Hepatic stellate cell (primary cell): ENCODE measurements around the gene PAX2.

Experiments used
- DNase-seq: peaks from one replicate; pipeline ENCODE4 v3.0.0; 2011; ENCODE audit warnings: low spot score

The PAX2 gene

DNA sequence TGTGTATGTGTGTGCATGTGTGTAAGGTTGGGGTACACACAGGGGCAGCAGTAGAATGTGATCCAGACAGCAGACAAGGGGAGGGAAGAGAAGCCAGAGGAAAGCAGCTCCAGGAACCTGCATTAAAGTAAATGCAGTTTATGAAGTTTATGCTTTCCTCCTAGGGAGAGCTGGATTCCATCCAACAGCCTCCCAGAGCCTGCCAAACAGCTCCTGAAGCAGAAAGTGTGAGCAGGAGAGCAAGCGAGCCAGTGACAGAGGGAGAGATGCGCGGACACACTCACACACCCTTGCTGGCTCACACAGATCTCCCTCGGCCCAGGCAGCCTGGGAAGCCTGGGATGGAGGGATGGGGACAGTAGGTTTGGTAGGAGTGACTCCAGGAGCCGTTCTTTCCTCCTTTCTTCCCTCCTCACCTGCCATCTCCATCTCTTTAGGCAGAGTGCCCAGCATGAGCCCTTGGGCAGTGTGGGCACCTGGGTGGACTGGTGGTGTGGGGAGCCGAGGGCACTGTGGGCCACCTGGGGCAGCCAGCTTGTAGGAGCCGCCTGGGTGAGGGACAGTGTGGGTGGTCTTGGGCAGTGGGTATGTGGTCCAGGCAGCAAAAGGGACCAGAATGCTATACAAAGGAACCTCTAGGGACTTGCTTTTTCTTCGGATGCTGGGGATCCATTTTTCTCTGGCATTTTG, 46.1 kb downstream of the PAX2 start:
- no peak for DNase-seq

DNA sequence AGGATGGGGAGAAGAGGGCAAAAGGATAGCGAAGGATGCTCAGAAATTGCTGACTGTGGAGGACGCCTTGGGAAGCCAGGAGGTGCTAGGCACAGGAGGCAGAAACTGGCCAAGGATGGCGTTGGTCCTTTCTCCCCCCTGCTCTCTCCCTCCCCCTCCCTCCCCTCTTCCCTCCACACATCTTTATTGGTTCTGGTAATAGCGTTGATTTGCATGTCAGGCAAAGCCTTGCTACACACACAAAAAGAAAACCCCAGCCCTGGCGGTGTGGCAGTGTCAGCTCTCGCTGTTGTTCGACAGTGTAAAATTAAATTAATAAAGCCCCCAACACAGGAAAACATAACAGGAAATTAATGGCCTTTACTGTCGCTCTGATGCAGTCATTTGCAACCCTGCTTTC, 47.2 kb downstream of the PAX2 start:
- no peak for DNase-seq

DNA sequence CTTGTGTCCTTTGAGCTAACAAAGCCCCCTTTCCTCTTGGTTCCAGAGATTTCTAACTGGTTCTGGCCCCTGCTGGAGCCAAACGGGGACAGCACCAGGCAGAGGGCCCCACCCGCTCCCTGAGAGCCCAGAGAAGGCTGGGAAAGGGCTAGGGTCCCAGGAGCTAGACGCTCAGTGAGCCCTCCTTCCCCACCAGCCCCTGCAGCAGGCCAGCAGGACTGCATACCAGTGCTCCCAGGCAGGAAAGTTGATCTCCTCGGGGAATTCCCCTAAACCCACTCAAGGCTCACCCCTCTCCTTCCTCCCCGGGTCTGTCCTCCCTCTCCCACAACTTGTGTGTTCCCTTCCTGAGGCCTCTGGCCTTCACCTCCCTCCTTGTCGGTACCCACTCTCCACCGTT, 47.7 kb downstream of the PAX2 start:
- no peak for DNase-seq

DNA sequence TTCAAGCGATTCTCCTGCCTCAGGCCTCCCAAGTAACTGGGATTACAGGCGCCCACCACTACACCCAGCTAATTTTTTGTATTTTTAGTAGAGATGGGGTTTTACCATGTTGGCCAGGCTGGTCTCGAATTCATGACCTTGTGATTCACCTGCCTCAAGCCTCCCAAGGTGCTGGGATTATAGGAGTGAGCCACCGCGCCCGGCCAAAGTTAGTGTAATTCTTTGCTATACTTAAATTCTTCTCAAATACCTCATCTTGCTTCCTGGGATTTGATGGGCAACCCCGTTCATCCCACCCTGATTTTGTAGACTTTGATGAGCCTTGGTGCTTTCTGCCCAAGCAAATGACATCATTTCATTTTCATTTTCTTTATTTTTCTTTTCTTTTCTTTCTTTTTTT, 54.5 kb downstream of the PAX2 start:
- DNase-seq, result no peak

DNA sequence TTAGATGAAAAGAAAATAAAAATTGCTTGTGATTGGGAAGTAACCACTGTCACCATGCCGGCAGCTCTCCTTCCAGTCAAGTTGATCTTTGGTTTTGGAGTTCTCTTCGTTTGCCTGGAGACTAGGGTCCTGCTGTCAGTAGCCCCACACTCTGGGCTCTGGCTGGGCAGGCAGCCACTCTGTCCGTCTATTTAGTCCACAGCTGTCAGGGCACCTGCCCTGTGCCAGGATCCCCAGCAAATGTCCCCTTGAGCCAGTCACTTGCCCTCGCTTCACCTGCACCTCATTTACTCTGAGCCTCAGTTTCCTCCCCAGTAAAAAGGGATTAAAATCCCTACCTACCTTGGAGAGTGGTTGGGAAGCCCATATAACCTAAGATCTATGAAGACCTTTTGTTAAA, 55.5 kb downstream of the PAX2 start:
- DNase-seq, result no peak

DNA sequence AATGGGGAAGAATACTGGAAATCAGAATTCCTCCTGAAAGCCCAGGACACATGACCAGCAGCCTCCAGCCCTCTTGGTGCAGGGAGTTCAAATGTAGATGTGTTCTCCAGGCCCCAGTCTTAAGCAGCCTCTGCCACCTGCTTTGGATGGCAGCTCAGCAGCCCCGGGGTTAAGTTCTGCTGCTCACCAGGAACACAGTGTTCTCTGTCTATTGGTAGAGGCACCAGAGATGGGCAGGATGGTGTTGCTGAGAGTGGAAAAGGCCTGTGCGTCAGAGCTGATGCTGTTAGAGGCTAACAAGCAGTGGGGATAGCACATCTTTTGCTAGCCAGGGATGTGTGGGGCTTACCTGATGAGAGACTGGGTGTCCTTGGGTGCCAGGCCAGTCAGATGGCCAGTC, 56.8 kb downstream of the PAX2 start:
- DNase-seq, result no peak

DNA sequence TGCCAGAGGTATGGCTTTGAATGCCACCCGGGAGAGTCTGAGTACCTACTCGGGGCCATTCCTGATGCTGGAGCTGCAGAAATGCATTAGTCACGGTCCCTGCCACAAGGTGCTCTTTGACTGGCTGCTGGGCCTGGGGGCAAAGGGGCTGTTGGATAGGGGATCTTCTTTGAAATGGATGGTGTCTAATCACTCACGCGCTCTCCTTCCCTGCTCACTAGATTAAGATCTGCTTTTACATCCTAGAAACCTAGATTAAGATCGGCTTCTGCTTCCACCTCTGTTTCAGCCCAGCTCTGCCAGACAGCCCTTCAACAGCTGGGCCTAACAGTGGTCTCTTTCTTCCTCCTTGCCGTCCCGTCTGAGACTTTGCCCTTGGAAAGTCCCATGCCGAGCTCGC, 57.2 kb downstream of the PAX2 start:
- DNase-seq, result no peak

DNA sequence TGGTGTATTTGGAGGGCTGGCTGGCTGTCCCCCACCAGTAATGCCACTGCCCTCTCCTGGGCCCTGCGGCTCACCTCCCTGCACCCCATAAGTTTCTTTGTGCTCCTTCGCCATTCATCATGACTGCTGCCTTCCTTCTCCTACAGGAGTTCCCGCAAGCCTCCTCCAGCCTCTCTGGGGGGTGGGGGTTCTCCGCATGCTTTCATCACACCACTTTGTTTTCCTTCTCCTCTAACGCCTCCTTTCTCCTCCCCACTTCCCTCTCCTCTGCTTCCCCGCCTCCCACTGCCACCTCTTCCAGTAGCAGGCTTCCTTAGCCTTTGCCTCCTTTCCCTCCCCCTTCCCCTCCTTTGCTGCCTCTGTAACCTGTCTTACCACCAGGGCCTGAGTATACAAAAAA, 58.1 kb downstream of the PAX2 start:
- DNase-seq, result no peak

DNA sequence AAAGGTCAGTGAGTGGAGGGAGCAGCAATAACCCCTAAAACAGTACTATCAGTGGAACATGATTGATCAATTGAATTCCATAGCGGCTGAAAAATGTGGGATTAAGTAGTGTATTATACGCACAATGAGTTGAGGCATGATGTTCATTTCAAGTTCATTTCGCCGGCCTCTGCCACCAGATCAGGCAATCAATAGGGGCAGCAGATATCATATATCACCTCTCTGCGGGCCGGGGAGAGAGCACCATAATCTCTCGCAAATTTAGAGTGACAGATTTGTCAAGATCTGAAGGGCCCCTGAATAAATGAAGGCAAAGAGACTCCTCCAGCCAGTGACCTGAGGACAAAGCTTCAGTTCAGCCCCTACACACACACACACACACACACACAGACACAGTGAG, 58.5 kb downstream of the PAX2 start:
- no peak for DNase-seq

DNA sequence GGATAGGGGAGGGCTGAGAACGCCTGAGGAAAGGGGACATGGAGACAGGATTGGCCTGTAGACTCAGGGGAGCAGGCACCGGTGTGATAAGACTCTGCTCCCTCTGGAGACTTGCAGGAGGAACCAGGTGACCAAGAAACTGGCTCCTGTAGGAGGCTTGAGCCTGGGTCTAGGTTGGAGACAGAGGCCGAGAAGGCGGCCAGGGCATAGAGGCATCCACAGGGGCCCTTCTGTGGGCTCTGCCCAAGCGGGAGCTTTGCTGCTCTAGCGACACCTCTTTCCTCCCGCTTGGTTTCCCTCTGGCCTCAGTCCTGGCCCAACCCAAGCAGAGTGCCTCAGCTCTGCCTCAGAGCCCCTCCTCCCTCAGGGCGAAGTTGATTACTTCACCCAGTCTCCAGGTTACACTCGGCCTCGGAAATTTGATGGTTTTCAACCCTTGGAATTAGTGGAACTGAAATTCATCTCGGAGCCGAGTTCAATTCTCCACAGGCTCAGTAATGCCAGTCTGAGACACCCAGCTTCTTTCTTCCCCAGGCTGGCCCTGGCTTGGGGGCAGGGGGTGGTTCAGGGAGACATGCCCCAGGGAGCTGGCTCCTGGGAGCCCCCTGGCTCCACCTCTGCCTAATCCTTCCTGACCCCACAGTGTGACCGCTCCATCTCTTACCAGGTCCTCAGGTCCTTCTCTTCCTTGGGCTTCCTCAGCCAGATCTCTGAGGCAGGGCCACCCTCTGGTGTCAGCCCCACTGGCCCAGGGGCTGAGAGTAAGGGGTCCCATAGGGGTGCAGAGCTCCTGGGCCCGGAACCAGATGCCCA, 60.4 kb downstream of the PAX2 start:
- no peak for DNase-seq

DNA sequence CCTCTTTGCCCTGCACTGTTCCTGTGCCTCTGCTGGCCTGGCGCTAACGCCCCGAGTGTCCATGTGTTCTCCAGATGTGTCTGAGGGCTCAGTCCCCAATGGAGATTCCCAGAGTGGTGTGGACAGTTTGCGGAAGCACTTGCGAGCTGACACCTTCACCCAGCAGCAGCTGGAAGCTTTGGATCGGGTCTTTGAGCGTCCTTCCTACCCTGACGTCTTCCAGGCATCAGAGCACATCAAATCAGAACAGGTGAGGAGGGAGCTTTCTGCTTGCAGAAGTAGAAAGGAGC, 60.9 kb downstream of the PAX2 start:
- DNase-seq, result no peak

DNA sequence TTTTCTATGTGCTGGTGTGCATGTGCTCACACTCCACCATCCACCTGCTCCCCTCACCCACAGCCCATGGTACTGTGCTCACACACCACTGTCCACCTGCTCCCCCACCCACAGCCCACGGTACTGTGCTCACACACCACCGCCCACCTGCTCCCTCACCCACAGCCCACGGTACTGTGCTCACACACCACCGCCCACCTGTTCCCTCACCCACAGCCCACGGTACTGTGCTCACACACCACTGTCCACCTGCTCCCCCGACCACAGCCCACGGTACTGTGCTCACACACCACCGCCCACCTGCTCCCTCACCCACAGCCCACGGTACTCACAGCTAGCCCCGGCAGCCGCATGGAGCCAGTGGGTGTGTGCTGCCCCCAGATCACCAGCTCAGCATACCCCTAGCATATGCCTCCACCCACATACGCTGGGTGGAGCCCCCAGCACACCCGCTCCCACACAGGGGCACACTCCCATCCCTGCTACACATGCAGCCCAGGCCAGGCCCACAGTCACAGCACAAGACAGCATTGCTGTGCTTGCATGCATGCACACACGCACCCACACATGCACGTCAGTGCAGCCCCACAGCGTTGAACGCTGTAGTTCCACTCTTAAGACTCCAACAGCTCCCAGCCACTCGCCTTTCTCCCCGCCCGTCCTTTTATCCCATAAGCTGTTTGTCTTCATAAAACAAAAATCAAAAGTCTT, 62.0 kb downstream of the PAX2 start:
- no peak for DNase-seq

DNA sequence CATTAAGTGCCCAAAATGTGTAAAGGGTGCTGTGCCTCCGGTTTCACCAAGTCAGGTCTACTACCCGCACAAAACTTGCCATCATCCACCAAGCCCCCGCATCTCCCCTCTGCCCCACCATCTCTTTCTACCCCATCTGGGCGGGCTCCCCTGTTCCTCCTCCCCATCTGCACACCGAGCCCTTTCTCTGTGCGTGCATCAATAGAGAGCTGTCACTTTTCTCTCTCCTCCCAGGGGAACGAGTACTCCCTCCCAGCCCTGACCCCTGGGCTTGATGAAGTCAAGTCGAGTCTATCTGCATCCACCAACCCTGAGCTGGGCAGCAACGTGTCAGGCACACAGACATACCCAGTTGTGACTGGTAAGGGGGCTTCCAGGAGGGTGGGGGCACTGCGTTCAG, 63.5 kb downstream of the PAX2 start:
- no peak for DNase-seq

DNA sequence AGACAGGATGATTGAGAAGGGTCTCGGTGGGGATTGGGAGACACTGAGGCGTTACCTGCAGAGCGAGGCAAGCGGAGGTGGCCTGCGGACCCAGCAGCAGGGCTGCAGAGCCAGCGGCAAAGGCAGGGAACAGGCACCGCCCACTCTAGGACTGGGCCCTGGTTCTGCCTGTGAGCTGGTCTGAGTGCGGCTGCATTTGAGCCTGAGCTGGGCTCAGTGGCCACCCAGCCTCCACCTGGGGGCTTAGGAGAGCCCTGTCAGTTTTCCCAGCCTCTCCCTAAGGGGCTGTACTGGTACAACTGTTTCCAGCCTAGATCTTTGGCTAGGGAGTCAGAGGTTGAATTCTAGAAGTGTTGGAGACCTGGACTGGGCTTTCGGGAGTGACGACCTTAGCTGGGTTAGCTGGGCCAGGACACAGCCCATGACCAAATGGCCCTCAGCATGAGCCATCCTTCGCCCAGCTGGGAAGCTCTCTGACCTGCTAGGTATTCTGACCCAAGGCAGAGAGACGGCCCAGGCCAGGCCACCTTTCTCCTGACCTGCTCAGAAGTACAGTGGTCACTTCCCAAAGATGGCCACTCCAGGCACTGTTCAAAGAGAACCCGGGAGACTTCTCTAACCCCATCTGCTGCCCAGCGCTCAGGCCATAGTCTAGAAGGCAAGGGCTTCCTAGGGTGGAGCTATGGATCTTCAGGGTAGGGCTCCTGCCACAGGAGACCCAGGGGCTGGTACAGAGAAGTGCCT, 64.9 kb downstream of the PAX2 start:
- DNase-seq, result no peak

DNA sequence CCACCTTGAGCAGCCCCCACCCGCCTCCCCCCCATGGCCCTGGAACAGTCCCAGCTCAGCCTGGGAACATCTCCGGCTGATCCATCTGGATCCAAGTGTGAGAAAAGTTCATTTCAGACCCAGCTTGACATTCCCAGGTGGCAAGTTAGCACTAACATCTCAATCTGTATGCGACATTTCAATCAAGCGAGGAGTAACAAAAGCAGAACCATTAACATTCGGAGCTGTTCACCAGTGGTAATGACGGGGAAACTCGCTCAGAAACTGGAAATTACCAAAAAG, 65.4 kb downstream of the PAX2 start:
- no peak for DNase-seq

DNA sequence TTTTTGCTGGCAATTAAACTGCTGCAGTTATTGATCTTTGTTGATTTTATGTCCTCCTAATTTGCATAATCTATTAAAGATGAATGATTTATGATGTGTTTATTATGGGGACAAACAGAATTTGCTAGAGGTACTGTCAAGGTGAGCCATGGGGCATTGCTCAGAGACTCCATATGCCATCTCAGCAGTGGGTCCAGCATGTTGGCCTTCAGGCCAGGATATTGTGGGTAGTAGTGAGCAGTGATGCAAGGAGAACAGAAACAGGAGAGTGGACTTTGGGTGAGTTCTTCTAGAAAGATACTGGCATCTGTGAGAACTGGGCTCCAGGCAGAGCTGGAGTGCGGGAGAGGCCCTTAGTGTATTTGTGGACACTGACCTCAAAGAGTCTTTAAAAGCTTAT, 65.9 kb downstream of the PAX2 start:
- no peak for DNase-seq

DNA sequence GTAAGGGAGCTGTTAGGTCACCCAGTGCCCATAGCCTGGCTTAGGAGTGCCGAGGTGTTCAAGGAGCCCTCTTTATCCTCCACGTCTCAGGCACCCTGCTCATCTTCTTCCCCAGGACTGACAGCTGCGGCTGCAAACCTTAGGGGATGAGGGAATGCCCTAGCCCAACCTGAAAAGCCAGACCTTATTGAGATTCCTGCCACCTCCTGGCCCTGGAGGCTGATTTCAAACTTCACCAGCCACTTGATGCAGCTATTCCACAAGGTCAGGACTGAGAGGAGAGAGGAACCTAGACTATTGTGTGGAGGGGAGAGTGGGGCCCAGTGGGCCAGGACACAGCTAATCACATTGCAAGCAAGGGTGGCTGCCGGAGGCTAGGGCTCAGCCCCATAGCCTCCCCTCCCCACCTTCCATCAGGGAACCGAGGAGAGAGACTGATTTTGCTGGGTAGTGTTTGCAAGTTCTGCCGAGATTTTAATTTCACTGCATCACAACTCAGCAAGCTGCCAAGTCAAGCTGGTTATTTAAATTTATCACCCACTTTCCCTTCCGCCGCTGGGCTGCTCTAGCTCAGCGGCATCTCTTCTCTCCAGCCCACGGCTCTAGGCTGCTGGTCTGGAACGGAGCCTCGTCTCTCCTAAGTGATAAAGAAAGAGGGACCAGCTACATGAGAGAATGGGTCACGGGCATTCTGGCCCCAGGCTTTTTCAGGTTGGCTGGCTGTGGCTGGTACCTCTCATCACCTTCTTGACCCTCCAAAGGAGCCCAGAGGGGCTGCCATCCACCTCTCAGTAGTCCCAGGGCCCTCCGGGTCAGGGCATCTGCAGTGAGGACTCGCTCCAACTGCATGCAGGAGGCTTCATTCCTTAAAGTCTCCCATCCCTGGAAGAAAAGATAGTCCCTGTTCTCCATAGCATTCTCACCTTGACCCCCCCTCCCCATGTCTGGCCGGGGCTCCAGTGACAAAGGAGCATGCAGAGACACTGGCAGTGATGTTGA, 66.7 kb downstream of the PAX2 start:
- no peak for DNase-seq

DNA sequence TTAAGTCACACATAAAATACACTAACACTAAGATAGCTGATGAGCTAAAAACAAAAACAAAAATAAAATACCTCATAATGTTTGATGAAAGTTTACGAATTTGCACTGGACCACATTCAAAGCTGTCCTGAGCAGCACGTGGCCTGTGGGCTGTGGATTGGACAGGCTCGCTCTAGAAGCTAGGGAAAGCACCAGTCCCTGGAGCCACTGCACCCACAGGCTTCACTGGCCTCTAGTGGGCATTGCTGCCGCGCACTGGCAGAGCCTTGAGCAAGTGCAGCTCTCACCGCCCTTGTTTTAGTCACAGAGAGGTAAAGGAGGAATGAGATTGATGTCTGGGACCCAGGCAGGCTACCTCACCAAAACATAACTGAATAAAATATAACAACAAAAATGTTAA, 67.6 kb downstream of the PAX2 start:
- DNase-seq, result no peak

DNA sequence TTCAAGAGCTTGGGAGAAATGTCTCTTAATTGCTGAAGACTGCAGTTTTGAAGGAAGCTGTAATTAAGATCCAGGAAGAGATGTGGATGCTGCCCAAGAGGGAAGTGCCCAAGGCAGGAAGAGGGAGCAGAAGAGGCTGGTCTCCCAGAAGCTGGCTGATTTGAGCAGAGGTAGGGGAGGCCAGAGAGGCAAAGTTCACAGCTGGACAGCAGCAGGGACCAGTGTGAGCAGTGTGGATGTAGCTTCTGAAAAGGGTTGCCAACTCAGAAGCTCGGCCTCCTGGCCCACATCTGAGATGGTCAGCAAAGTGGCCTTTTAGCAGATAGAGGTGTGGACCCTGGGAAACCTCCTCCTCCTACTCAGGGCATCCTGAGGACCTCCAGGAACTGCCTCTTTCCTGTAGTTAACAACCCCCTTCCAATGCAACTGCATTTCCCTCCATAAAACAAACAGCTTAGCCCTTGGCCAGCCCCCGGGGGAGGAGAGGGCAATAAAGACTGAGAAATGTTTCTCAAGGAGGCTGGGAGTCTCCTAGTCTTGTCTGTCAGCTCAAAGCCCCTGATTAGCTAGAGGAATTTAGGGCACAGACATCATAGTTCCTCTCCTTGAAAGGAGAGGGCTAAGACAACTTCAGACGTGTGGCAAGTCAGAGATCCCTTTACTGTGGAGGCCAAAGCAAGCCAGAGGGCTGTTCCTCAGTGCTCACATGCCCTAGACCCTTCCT, 69.5 kb downstream of the PAX2 start:
- DNase-seq, result no peak

DNA sequence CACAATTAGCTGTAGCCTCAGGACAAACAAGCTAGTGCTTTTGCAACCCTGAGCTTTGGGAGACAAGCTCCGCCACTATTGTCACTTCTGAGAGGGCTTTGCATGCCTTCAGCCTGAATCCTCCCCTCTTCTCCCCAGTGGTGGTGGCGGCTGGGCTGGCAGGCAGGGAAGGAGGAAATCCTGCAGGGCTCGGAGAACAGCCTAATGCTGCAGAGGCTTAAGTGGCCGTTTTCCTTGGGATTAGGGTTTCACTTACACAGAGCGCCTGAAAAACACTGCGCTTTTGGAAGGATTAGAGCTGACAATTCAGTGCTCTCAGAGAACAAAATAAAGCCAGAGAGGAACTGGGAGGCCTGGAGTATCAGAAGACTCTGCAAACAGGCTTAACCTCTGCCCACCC, 71.3 kb downstream of the PAX2 start:
- no peak for DNase-seq

DNA sequence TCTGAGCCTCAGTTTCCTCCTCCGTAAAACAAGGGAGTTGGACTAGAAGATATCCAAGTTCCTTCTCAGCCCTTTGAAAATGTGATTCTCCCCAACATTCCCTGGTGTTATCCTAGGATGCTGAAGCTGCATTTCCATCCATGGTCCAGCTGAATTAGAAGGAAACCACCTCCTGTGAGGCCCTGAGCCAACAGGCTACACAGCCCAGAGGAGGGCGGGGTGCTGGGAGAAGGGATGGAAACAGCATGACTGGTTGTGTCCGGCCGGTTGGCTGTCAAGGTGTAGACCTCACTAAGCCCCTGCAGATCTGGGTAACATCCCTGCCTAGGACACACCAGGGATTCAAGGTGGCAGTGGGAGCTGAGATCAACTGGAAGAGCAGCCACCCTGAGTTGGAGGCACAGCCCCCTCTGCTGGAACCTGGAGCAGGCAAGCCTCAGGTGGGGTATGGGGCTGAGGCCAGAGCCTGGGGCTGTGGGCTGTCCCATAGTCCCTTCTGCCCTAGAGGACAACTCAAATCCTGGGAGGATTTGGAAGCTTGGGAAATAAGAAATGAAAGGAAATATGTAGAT, 72.0 kb downstream of the PAX2 start:
- DNase-seq, result no peak
